Measurements from ENCODE around the gene NDUFB10. TPM values are rescaled to one million over a fixed set of nuclear protein-coding genes. Genes with fewer than 3 reads are reported as not detected.
A peak's percentile ranks its signal among the peaks of the same experiment; 100 is the strongest.

The NDUFB10 gene
- total RNA-seq, 3 donors from 2014 or later: 204 to 212 (median 210) TPM

GRCh38 chr16:2006317-2006716, 47.0 kb downstream of the NDUFB10 start:
- H3K36me3 ChIP-seq (ENCODE audit: low read depth): peaks cover 5% of the 10 kb centered on the region
- H3K4me3 ChIP-seq: no peak overlapping the region
- H3K4me1 ChIP-seq (ENCODE audit: low read depth): peaks cover 40% of the 10 kb centered on the region
- no peak for ATAC-seq
- intact Hi-C loops (cut with DNase I, micrococcal nuclease): no loop called here
- TF ChIP-seq, protein P1, sequence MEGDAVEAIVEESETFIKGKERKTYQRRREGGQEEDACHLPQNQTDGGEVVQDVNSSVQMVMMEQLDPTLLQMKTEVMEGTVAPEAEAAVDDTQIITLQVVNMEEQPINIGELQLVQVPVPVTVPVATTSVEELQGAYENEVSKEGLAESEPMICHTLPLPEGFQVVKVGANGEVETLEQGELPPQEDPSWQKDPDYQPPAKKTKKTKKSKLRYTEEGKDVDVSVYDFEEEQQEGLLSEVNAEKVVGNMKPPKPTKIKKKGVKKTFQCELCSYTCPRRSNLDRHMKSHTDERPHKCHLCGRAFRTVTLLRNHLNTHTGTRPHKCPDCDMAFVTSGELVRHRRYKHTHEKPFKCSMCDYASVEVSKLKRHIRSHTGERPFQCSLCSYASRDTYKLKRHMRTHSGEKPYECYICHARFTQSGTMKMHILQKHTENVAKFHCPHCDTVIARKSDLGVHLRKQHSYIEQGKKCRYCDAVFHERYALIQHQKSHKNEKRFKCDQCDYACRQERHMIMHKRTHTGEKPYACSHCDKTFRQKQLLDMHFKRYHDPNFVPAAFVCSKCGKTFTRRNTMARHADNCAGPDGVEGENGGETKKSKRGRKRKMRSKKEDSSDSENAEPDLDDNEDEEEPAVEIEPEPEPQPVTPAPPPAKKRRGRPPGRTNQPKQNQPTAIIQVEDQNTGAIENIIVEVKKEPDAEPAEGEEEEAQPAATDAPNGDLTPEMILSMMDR (IDR thresholded peaks at IDR 0.05): no peak
- no peak for DNase-seq
- no peaks in the 10 kb centered on the region for H3K9me3 ChIP-seq

- TF ChIP-seq, protein P1 (IDR thresholded peaks at IDR 0.05): no peak
- intact Hi-C loops (cut with DNase I, micrococcal nuclease): no loop called here
- Histone ChIP-seq H3K4me3 (no peak overlapping the region), H3K36me3 (ENCODE audit: low read depth) (no peaks in the 10 kb centered on the region), H3K4me1 (ENCODE audit: low read depth) (peaks cover 40% of the 10 kb centered on the region), H3K9me3 (no peaks in the 10 kb centered on the region)
- peak in 2 of 3 donors; percentile 40 to 59 for DNase-seq
- ATAC-seq: no peak
Observed at GRCh38 chr16:2007081-2007836, 47.9 kb downstream of the NDUFB10 start.

DNA sequence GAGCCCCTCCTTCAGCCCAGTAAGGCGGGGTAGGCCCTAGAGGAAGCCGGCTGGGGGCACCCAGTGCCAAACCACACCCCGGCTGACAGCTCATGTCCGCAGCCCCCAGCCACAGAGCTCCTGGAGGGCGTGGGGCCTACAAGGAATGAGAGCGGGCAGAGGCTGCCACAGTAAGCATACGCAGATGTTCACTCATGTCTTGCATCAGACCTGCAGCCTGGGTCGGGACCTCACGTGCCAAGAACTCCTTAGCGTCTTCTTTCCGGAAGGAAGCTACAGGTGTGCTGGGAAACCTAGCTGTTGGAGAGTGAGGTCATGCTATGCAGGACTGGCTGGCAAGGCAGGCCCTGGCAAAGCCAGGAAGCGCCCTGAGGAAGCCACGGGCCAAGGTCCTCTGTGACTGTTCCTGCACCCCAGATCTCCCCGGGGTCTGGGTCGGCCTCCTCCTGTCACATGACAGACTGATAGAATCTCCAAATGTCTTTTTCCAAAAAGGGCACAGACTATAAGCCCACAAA, 48.7 kb downstream of the NDUFB10 start:
- no peaks in the 10 kb centered on the region for H3K36me3 ChIP-seq (ENCODE audit: low read depth)
- no peak overlapping the region for H3K4me3 ChIP-seq
- intact Hi-C loops (cut with DNase I, micrococcal nuclease): no loop called here
- TF ChIP-seq, protein P1 (IDR thresholded peaks at IDR 0.05): no peak
- ATAC-seq (peak; percentile 64), DNase-seq (peak; percentile 56 to 80 (median 70))
- H3K9me3 ChIP-seq: no peaks in the 10 kb centered on the region
- H3K4me1 ChIP-seq (ENCODE audit: low read depth): peaks cover 40% of the 10 kb centered on the region

- H3K36me3 ChIP-seq (ENCODE audit: low read depth): no peaks in the 10 kb centered on the region
- H3K4me1 ChIP-seq (ENCODE audit: low read depth): peaks cover 37% of the 10 kb centered on the region
- peak; percentile 4 for ATAC-seq
- no peaks in the 10 kb centered on the region for H3K9me3 ChIP-seq
- intact Hi-C loops (cut with DNase I, micrococcal nuclease): no loop called here
- DNase-seq: peak in 2 of 3 donors; percentile 58 to 62
- peak overlapping the region; percentile 95 for H3K4me3 ChIP-seq
- TF ChIP-seq, protein P1 (IDR thresholded peaks at IDR 0.05): no peak
Observed at GRCh38 chr16:2008631-2009163, 49.4 kb downstream of the NDUFB10 start.

DNA sequence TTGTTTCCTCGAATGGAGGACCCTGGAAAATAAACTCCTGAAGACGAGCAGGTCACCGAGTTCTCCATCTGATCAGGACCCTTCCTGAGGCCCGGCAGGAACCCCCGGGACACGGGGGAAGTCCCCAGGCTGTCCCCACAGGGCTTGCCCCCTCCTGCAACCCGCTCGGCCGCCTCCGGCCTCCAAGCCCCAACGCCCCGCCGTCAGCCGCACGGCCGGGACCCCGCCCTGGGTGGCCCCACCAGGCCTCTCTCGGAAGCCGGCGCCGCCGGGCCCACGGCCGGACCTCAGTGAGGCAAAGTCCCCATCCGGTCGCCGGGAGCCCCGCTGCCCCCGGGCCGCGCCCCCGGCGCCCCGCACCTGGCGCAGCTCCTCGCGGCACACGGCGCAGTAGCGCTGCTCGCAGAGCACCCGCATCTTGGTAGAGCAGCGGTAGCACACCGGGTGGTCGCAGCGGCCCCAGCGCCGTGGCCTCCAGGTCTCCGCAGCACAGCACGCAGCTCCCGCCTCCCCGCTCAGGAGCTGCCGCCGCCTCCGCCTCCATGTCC, 49.9 kb downstream of the NDUFB10 start:
- intact Hi-C loops (cut with DNase I, micrococcal nuclease): no loop called here
- ATAC-seq: peak; percentile 22
- peak overlapping the region; percentile 95 for H3K4me3 ChIP-seq
- H3K36me3 ChIP-seq (ENCODE audit: low read depth): no peaks in the 10 kb centered on the region
- DNase-seq: peak in 2 of 3 donors; percentile 70 to 75
- no peaks in the 10 kb centered on the region for H3K9me3 ChIP-seq
- TF ChIP-seq, protein P1 (IDR thresholded peaks at IDR 0.05): no peak
- H3K4me1 ChIP-seq (ENCODE audit: low read depth): peaks cover 31% of the 10 kb centered on the region
